Vagina (tissue), 2 donors: Measurements from ENCODE around the gene MUC4. TPM values are rescaled to one million over a fixed set of nuclear protein-coding genes. Genes with fewer than 3 reads are reported as not detected.

Experiments
- DNase-seq, 2 donors: peaks; one replicate each; pipeline ENCODE4 v3.0.0-alpha.2; 2017; ENCODE audit errors: extremely low spot score in 2 of 2
- H3K27ac ChIP-seq: fragments of 200-600 bp; sonication (generic); one replicate; pipeline ENCODE4 v1.5.1; 2019
- H3K27me3 ChIP-seq: fragments of 200-600 bp; sonication (generic); one replicate; pipeline ENCODE4 v1.5.1; 2019
- H3K36me3 ChIP-seq, 2 donors: fragments of 200-600 bp; sonication (generic); one replicate each; pipeline ENCODE4 v1.5.1; 2017 to 2019
- H3K4me1 ChIP-seq: fragments of 200-600 bp; sonication (generic); one replicate; pipeline ENCODE4 v1.5.1; 2019
- H3K4me3 ChIP-seq, 2 donors: fragments of 200-600 bp; sonication (generic); 1 replicate in 1 of 2; 2 replicates in 1 of 2; pipeline ENCODE4 v1.5.1; 2016 to 2019
- H3K9me3 ChIP-seq: fragments of 200-600 bp; sonication (generic); one replicate; pipeline ENCODE4 v1.5.1; 2019
- CTCF ChIP-seq, 3 experiments: fragments of 450-650 bp in 2 of 3; fragments of 200-600 bp in 1 of 3; sonication (generic) in 1 of 3; IDR thresholded peaks; one replicate each; pipeline ENCODE4 v1.5.1; 2017 to 2019; ENCODE audit warnings: antibody characterized with exemption in 3 of 3, mild to moderate bottlenecking in 2 of 3, moderate library complexity in 2 of 3
- POLR2A ChIP-seq, 2 donors: fragments of 450-650 bp; IDR thresholded peaks; one replicate each; pipeline ENCODE4 v1.6.1; 2017; ENCODE audit warnings: antibody characterized with exemption in 2 of 2, mild to moderate bottlenecking in 2 of 2, moderate library complexity in 2 of 2
- POLR2AphosphoS5 ChIP-seq, 2 donors: sonication (generic); formaldehyde crosslinking; IDR thresholded peaks; one replicate each; pipeline ENCODE4 v1.9.0; 2017; ENCODE audit warnings: antibody characterized with exemption in 2 of 2, mild to moderate bottlenecking in 2 of 2, low read depth in 1 of 2; ENCODE audit not compliant: insufficient read depth in 1 of 2
- intact Hi-C: fragments of 100-400 bp; cut with DNase I; formaldehyde crosslinking; loops from one replicate; pipeline ENCODE4 v1.15.1; 2023
- microRNA counts, 2 donors: library from miRNA; unstranded; fragments of <30 nt; microRNA quantifications; one replicate each; lab custom pipeline; 2016 to 2017
- microRNA-seq: library from miRNA; unstranded; fragments of <30 nt; microRNA quantifications from one replicate; pipeline ENCODE4, GENCODE V29; 2017; ENCODE audit warnings: borderline number of aligned reads, borderline replicate concordance
- small RNA-seq: library from RNA; depleted of rRNA; stranded (forward); fragments of <200 nt; gene quantifications from one replicate; pipeline ENCODE3, GENCODE V24; 2016
- total RNA-seq: library from RNA; depleted of rRNA; stranded (reverse); fragments of >200 nt; gene quantifications from one replicate; pipeline ENCODE4 v1.2.3, GENCODE V29; 2016

The MUC4 gene
- total RNA-seq, 1 donor from 2014 or later, result 36.1 TPM

GRCh38 chr3:195699388-195699771, 112.3 kb downstream of the MUC4 start:
- no peak for TF ChIP-seq POLR2A (IDR thresholded peaks at IDR 0.05)
- no peak for TF ChIP-seq CTCF (IDR thresholded peaks at IDR 0.05)
- TF ChIP-seq POLR2AphosphoS5 (IDR thresholded peaks at IDR 0.05; ENCODE audit: insufficient read depth in 1 of 2, low read depth in 1 of 2), result no peak
- DNase-seq, result no peak
- no peaks in the 10 kb centered on the region for H3K9me3 ChIP-seq
- H3K4me3 ChIP-seq, result no peak overlapping the region
- peaks cover 16% of the 10 kb centered on the region for H3K4me1 ChIP-seq
- peaks cover 0 to 8% of the 10 kb centered on the region in 2 donors for H3K36me3 ChIP-seq
- no peaks in the 10 kb centered on the region for H3K27me3 ChIP-seq
- intact Hi-C loops, result no loop called here
- no peak overlapping the region for H3K27ac ChIP-seq

DNA sequence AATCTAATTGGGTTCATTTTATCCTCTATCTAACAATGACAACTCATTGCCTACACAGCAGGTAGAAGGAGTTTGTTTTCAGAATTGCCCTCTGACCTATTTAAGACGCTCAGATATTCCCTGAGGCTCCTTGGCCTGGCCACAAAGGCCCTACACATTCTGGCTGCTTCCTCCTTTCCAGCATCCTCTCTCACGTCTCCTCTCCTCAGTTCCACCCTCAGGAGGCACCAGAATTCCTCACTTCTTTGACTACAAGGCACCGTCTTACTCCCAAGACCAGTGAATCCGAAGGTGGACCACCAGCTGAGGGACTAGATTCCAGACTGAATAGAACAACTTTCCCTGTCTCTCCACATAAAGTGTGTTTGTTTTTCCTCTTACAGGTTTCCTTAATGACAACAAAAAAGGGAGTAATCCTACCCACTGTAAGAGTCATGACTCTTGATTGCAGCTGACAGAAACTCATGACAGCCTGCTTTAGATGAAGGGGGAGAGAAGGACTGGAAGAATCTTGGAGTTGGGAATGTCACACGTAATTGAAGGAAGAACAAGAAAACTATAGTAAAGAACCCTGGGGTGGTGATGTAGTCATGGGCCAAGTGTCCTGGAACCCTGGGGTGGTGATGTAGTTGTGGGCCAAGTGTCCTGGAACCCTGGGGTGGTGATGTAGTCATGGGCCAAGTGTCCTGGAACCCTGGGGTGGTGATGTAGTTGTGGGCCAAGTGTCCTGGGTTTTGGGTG, 112.9 kb downstream of the MUC4 start:
- Histone ChIP-seq H3K9me3 (no peaks in the 10 kb centered on the region), H3K4me3 (no peak overlapping the region), H3K27me3 (no peaks in the 10 kb centered on the region), H3K36me3 (peaks cover 0 to 14% of the 10 kb centered on the region in 2 donors), H3K4me1 (peaks cover 16% of the 10 kb centered on the region), H3K27ac (no peak overlapping the region)
- no peak for DNase-seq
- intact Hi-C loops, result no loop called here
- TF ChIP-seq POLR2A (IDR thresholded peaks at IDR 0.05) (no peak), CTCF (IDR thresholded peaks at IDR 0.05) (no peak), POLR2AphosphoS5 (IDR thresholded peaks at IDR 0.05; ENCODE audit: insufficient read depth in 1 of 2, low read depth in 1 of 2) (no peak)

DNA sequence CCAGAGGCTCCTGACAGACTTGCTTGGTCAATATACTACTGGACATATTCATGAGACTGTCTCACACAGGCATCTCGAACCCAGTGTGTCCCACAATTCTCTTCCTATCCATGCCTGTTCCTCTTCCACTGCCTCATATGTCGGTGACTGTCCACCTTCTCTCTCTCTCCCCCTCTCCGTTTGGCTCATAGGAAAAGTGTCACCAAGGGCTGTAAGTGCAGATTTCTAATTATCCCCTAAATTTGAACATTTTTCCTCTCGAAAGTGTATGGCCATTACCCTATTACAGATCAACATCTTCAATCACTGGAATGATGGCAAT, 113.4 kb downstream of the MUC4 start:
- TF ChIP-seq POLR2A (IDR thresholded peaks at IDR 0.05), result no peak
- no peak for TF ChIP-seq CTCF (IDR thresholded peaks at IDR 0.05)
- TF ChIP-seq POLR2AphosphoS5 (IDR thresholded peaks at IDR 0.05; ENCODE audit: insufficient read depth in 1 of 2, low read depth in 1 of 2), result no peak
- DNase-seq, result no peak
- Histone ChIP-seq H3K27ac (no peak overlapping the region), H3K27me3 (no peaks in the 10 kb centered on the region), H3K4me1 (peaks cover 16% of the 10 kb centered on the region), H3K9me3 (no peaks in the 10 kb centered on the region), H3K4me3 (no peak overlapping the region), H3K36me3 (peaks cover 0 to 14% of the 10 kb centered on the region in 2 donors)
- intact Hi-C loops, result no loop called here

GRCh38 chr3:195697582-195698324, 114.0 kb downstream of the MUC4 start:
- intact Hi-C loops, result no loop called here
- H3K9me3 ChIP-seq, result no peaks in the 10 kb centered on the region
- H3K27me3 ChIP-seq, result no peaks in the 10 kb centered on the region
- no peak overlapping the region for H3K4me3 ChIP-seq
- H3K36me3 ChIP-seq, result peaks cover 0 to 16% of the 10 kb centered on the region in 2 donors
- DNase-seq, result no peak
- no peak overlapping the region for H3K27ac ChIP-seq
- peaks cover 16% of the 10 kb centered on the region for H3K4me1 ChIP-seq
- TF ChIP-seq CTCF (IDR thresholded peaks at IDR 0.05) (no peak), POLR2AphosphoS5 (IDR thresholded peaks at IDR 0.05; ENCODE audit: insufficient read depth in 1 of 2, low read depth in 1 of 2) (no peak)

MicroRNAs within 50 kb of the gene (microRNA counts, 767-probe panel; counts per million panel counts)
- 238 to 261 counts per million in 2 donors for microRNA hsa-miR-570-3p (lab: Ali Mortazavi, UCI)

Small RNAs within 50 kb of the gene (microRNA-seq; reads per million reads assigned to microRNA genes)
- not detected for gene MIR570

Small RNAs within 50 kb of the gene (small RNA-seq; reads per million reads assigned to genes)
- gene MIR570, result not detected

Other genes with a start within 250 kb of the MUC4 start
- 549 TPM for gene APOD, start 228.0 kb downstream of the MUC4 start, total RNA-seq
- 23.8 TPM for gene MUC20, start 91.0 kb downstream of the MUC4 start, total RNA-seq
- 41.5 TPM for gene TNK2, start 96.6 kb upstream of the MUC4 start, total RNA-seq